ENCODE results near the gene STX3. TPM values are rescaled to one million over a fixed set of nuclear protein-coding genes. Genes with fewer than 3 reads are reported as not detected.
A peak's percentile ranks its signal among the peaks of the same experiment; 100 is the strongest.
"Not testable (repeated sequence)": the region's sequence is repeated elsewhere in the genome, so short reads cannot be mapped to it uniquely, and the experiment has no call there.

The STX3 gene
- total RNA-seq, 1 donor from 2014 or later, result 62.4 TPM

DNA sequence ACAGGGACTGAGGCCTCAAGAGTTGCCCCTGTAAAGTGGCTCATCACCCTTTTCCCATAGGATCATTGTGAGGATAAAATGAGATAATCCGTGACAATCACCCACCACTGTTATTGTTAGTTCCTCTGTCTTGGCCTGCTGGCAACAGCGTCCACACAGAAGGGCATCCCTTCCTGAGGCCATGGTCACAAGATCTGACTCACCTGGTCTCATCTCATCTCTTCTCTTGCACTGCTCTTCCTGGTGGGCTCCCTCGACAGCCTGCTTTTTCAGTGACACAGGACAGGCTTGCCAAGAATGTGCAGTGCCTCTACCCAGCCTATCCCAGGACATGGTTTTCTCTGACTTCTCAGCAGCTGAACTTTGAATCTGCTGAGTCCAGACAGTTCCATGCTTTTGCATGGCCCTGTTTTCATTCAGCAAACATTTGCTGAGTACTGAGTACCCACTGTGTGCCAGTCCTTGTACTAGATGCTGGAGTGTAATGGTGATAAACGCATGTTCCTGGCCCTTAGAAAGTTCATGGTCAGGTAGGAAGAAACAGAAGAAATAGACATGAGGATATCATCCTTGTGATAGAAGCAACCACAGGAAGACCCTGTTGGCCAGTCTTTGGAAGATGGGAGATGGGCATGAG is 3.3 kb downstream of the STX3 start:
- no peak for DNase-seq (ENCODE audit: low read depth in 2 of 2)

DNA sequence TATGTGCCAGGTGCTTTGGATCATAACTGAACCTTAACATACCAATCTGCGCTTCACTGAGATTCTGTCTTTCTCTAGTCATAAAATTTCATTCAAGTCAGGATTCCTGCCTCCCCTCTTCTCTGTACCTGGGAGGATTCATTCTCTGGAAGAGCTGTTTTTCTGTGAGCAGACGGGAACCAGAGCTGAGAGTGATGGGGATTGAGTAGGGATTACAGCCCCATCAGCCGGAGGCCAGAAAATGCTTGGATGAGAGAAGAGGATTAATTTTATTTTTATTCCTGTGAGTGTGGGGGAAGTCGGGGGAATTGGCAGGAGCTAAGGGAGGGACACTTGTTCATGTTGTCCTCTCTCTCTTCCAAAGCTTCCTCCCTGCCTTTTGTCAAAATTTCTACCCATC is 4.7 kb downstream of the STX3 start:
- DNase-seq (ENCODE audit: low read depth in 2 of 2), result no peak

GRCh38 chr11:59760771-59761170 is 5.6 kb downstream of the STX3 start:
- no peak for DNase-seq (ENCODE audit: low read depth in 2 of 2)

- DNase-seq (ENCODE audit: low read depth in 2 of 2), result no peak
These were observed 6.8 kb downstream of the STX3 start for GRCh38 chr11:59761993-59762392.

- no peak for DNase-seq (ENCODE audit: low read depth in 2 of 2)
These were observed 10.0 kb downstream of the STX3 start for GRCh38 chr11:59765068-59765735.

DNA sequence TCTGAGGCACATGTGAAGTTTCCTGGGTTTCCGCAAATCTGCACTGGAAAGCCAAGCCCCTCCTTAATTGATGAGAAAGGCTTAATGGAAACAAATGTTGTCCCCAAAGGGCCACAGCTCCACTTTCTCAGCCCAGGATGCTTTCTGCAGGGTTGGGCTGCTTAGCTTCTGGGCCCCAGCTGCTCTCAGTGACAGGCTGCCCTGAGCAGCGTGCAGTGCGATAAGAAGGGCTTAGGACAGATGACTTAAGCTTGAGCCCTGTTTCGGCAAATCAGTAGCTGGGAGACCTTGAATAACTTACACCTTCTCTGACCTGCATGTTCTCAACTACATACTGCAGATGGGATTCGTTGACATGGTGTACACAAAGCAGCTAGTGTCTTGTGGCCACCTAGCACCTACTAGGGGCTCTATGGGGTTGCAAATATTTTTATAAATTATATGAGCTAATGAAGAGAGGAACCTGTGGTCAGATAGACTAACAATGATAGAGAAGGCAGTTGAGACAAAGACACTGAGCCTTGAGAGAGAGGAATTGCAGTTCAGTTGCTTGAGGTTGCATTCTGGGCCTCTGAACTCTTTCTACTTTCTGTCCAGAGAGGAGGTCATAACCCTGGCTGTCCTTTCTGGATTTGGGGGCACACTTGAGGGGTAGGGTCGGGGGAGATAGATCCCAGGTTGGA is 11.5 kb downstream of the STX3 start:
- DNase-seq (ENCODE audit: low read depth in 2 of 2), result no peak

DNA sequence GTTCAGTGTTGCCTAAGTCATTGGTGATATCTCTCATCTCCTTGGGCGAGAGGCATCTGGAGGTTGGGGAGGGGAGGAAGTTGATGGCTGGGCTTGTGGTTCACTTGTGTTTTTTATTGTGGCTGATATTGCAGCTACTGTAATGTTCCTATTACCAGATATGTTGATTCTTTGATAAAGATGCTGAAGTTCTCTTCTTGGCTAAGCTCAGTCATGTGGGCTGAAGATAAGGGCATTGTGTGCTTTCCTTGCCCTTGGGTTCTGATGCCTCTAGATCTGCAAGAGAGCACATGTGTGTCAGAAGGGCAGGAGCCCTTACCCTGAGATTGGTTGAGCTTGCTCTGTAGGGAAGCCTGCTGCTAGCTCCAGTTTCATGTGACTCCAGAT is 12.0 kb downstream of the STX3 start:
- no peak for DNase-seq (ENCODE audit: low read depth in 2 of 2)

- DNase-seq (ENCODE audit: low read depth in 2 of 2), result peak in 1 of 2 donors; percentile 47
These were observed 13.9 kb downstream of the STX3 start for GRCh38 chr11:59769111-59769510.

DNA sequence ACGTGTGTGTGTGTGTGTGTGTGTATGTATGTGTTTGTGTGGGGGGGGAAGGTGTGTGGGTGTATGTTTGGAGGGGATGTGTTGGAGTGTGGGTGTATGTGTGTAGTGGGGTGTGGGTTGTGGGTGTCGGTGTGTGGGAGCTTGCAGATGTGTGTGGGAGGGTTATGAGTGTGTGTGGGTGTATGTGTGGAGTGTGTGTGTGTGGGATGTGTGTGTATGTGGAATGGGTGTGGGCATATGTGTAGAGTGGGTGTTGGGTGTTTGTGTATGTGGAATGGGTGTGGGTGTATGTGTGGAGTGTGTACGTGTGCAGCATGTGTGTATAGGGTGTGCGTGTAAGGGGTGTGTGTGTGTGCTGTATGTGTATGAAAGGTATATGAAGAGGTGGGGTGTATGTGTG is 14.7 kb downstream of the STX3 start:
- DNase-seq (ENCODE audit: low read depth in 2 of 2), result no peak

DNA sequence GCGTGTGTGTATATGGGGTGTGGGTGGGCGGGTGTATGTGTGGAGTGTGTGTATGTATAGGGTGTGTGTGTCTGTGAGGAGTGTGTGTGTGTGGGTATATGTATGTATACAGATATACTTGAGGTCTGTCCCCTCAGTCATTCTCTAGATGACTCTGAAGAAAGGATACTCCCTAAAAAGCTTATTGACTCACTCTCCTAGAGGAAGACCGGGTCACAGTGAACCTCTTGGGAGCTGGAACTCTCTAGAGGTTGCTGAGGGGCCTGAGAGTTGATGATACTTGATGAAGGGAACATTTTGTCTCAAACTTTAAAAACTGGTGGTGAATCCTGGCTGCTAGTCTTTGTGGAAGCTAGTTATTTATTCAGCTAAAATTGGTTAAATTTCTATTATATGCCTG is 15.1 kb downstream of the STX3 start:
- DNase-seq (ENCODE audit: low read depth in 2 of 2), result no peak

GRCh38 chr11:59770869-59771268 is 15.7 kb downstream of the STX3 start:
- DNase-seq (ENCODE audit: low read depth in 2 of 2), result no peak

GRCh38 chr11:59771605-59772004 is 16.4 kb downstream of the STX3 start:
- DNase-seq (ENCODE audit: low read depth in 2 of 2), result no peak

DNA sequence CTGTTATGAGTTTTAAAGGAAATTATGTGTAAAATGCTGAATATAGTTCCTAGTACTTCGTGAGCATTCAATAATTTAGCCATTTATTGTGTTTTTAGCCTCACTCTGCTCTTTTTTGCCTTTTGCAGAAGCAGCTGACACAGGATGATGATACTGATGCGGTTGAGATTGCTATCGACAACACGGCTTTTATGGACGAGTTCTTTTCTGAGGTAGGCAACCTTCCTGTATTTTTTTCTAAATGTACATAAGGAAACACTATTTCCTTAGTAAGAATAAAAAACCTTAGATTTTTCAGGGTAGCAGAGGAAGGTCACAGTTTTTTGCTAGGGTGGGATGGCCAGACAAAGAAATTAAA is 17.9 kb downstream of the STX3 start:
- DNase-seq (ENCODE audit: low read depth in 2 of 2), result no peak

DNA sequence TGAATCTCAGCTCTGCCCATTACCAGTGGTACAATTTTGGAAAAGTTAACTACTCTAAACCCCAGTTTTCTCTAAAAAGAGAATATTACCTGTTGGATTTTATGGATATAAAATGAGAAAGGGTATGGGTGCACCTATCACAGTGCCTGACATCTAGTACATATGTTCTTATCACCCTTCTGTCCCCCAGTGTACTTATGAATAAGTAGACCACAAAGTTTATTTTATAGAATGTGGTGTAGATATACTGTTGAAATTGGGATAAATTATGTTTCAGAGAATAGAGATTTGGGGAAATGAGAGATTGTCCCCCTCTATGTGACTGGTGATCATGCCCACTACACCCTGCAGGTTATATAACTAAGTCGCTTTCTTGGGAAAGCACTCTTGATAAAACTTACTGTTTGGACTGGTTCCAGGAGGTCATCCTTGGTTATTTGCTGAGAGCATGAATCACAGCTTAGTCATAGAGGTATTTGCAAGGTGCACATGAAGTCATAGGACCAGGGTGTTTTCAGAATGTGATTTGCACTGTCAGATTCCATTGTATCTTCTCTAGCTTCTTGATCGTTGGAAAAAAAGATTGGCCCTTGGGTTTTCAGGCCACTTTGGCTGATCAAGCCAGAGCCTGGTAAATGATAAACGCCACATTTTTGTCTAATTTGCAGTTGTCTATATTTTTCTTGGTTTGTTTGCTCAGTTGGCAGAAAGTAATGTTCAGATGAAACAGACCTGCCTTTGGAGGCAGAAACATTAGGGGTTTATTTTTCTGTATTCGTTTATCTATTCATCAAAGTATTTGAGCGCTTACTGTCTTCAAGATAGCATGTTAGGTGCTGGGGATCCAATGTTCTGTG is 21.3 kb downstream of the STX3 start:
- peak in 1 of 2 donors; percentile 93 for DNase-seq (ENCODE audit: low read depth in 2 of 2)

DNA sequence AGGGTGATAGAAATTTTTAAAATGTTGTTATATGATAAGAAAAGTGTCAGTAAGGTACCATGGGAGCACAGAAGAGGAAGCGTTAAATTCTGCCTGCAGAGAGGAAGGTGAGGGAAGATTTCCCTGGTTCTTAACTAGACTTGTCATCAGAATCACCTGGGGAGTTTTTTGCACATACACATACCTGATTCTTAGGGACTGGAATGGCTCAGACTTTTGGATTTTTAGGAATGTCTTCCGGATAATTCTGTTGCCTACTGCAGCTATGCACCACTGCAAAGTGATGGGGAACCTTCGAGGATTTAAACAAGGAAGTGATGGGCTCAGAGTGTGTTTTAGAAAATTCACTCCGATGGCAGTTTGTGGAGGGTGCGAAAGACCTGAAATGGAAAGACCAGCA is 21.9 kb downstream of the STX3 start:
- DNase-seq (ENCODE audit: low read depth in 2 of 2), result no peak

DNA sequence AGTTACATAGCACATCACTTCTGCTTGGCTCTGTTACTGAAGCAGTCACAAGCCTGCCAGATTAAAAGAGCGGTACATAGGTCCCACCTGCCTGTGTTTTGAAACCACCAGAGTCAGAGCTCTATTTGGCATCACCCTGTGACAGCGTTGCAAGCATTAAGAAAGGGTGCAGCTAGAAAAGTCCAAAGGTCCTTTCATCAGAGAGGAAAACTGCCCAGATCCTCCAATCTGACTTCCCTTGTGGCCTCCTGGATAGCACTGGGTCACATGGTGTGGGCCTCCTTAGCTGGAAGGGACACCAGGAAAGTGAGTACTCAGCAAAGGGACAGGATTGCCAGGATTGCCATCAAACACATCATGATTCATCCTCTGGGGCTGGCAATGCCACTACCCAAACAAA is 22.9 kb downstream of the STX3 start:
- no peak for DNase-seq (ENCODE audit: low read depth in 2 of 2)

- DNase-seq (ENCODE audit: low read depth in 2 of 2), result no peak
These were observed 24.3 kb downstream of the STX3 start for GRCh38 chr11:59779487-59779886.

DNA sequence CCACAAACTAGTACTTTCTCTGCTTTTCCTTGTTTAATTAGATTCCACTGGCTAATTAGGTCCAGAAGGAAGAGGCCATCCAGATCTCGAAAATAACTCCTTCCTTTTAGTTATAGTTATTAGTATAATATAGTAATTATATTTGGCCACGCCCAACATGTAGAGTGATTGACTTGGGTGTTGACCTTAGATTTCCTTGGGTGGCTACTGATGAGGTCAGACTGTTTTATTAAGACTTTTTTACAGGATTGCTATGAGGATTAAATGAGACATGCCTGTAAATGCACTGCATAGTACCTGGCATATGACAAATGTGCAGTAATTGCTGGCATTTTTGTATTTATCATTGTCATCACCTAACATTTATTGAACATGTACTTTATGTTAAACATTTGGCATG is 26.9 kb downstream of the STX3 start:
- no peak for DNase-seq (ENCODE audit: low read depth in 2 of 2)

- no peak for DNase-seq (ENCODE audit: low read depth in 2 of 2)
These were observed 28.5 kb downstream of the STX3 start for GRCh38 chr11:59783632-59784090.

DNA sequence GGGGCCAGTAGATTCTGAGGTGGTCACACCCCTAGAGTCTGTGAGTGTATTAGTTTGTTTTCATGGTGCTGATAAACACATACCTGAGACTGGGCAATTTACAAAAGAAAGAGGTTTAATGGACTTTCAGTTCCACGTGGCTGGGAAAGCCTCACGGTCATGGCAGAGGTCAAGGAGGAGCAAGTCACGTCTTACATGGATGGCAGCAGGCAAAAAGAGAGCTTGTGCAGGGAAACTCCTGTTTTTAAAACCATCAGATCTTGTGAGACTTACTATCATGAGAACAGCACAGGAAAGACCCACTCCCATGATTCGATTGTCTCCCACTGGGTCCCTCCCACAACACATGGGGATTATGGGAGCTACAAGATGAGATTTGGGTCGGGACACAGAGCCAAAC is 29.3 kb downstream of the STX3 start:
- not testable (repeated sequence) for DNase-seq (ENCODE audit: low read depth in 2 of 2)

DNA sequence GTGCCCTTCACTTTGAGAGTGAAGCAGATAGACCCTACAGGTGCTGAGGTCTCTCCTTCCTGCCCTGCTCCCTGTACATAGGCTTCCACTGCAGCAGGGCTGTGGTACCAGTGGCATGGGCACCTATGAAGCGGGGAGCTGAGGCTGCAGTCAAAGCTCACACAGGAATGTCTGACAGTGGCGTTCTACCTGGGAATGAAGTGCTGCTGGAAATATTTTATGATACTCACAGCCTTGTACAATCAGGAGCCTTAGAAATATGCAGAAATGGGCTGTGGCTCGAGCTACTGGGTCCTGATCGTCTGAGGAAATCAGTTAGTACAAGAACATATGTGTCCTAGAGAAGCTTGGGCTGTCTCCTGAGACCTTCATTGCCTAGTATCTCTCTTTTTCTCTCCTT is 30.6 kb downstream of the STX3 start:
- no peak for DNase-seq (ENCODE audit: low read depth in 2 of 2)

- DNase-seq (ENCODE audit: low read depth in 2 of 2), result no peak
These were observed 32.0 kb downstream of the STX3 start for GRCh38 chr11:59787255-59787588.

All from dermis microvascular lymphatic vessel endothelial cell (primary cell).